Stimulated activated CD8-positive, alpha-beta memory T cell treated with anti-CD3 and anti-CD28 coated beads, Interleukin-7, amount 100 ng/mL, for 4 hours (primary cell): ENCODE data around the gene KDSR.

Source experiments
- DNase-seq, 2 donors: peaks; one replicate each; pipeline ENCODE4 v3.0.0-alpha.2; 2020; ENCODE audit warnings: low read depth in 2 of 2

The KDSR gene, protein sequence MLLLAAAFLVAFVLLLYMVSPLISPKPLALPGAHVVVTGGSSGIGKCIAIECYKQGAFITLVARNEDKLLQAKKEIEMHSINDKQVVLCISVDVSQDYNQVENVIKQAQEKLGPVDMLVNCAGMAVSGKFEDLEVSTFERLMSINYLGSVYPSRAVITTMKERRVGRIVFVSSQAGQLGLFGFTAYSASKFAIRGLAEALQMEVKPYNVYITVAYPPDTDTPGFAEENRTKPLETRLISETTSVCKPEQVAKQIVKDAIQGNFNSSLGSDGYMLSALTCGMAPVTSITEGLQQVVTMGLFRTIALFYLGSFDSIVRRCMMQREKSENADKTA

DNA sequence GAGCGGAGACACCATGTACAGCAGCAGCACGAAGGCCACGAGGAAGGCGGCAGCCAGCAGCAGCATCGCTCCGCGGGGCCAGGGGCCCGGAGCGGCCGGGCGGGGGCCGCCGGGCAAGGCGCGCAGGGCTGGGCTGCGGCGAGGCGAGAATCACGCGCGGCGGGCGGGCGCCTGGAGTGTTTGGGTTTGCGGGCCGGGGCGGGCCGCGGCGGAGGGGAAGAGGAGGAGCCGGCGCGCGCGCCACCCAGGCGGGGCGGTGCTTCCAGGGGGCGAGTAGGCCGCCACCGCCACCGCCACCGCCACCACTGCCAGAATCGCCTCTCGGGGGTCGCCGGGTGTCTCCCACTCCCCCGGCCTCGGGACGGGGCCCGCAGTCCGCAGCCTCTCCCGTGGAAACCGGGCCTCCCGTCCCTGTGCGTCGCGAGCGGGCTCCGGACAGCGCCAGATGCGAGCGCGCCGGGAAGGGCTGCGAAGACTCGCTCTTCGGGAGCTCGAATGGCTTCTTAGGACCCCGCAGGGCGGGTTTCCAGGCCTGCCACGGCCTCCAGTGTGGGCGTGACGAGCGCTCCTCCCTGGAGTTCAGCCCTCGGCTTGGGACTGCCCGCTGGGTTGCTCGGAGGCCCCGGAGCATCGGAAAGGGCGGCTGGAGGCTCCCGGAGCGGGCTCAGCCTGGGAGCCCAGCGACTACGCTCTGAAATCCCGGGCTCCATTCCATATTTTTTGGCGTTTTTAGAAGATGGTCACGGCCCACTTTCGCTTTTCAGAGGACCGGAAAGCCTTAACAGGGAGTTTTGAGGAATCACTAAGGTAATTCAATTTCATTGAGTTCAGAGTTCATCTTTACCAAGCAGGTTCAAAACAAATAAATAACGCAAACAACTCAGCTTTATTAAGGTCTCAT lies at the start of gene KDSR:
KDSR (minus strand) TSS at position 154 of the 901 bp plus-strand sequence; CDS start at position 66, 88 bp downstream.
- peak; percentile 39 to 78 for DNase-seq

- DNase-seq, result no peak
Observed at GRCh38 chr18:63412953-63413352, 45.9 kb upstream of the KDSR start.

DNA sequence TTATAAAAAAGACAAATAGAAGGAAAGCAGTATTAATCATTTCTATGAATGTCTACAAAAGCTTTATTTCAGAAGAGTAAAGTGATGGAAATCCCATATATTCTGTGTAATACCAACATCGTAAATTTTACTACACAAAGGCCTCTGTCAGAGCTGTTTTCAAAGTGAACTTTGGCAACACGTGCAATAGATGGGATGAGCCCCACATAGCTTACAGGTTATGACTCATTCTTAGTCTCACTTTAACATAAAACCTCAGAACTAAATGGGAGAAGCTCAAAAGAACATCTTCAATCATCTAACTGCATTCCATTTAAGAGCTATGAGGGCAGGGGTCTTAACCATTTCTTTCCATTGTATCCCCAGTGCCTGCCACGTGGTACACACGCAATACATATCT lies 43.8 kb upstream of the KDSR start:
- DNase-seq, result no peak

DNA sequence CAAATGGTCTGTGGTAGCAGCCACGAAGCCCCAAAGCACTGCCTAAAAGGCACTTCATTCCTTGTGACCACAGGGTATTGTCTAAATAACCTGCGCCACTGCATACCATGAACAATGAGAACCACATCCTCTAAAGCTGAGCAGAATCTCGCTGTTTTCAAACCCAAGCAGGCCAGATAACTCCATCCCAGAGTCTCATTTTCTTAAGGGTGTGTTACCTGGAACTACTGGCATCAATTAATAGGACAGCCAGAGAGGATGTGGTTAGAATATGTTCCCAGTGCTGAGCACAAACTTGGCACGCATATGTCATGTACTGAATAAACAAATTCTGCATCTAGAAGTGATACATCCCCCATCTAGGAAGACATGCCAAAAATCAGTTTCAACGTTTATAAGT lies 42.3 kb upstream of the KDSR start:
- DNase-seq, result no peak

DNA sequence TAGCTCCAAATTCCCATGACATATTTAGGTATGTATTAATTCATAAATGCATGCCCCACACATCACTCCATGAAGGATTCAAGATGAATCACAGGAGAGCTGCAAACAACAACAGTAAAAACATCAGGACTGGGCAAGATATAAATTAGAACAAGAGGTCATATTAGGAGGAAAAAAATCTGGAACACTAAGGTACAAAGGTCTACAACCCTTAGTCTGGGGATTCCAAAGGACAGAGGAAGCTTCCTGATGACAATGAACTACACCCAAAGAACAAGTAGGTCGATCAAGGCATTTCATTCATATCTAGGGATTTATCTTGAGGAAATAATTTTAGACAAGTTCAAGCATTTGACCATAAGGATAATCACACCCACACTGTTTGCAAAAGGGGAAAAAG lies 40.7 kb upstream of the KDSR start:
- DNase-seq, result no peak

- DNase-seq, result no peak
Observed at GRCh38 chr18:63405986-63406385, 39.0 kb upstream of the KDSR start.

- DNase-seq, result no peak
Observed at GRCh38 chr18:63402246-63403162, 35.5 kb upstream of the KDSR start.

DNA sequence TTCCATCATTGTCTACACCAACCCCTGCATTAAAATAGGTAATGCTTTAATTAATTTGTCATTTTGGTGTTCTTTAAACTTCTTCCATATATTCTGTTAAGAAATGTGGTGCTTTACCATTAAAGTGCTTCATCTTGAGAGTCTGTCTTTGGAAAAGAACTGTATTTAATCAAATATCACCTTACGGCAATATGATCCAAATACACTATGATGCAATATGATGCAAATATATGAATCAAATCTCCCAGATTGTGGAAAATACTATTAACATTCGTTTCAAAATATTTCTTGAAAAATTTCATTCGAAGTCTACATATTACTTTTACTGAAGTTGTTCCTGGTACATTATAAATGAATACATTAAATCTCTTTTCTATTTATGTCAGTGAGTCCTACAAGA lies 32.3 kb upstream of the KDSR start:
- no peak for DNase-seq

DNA sequence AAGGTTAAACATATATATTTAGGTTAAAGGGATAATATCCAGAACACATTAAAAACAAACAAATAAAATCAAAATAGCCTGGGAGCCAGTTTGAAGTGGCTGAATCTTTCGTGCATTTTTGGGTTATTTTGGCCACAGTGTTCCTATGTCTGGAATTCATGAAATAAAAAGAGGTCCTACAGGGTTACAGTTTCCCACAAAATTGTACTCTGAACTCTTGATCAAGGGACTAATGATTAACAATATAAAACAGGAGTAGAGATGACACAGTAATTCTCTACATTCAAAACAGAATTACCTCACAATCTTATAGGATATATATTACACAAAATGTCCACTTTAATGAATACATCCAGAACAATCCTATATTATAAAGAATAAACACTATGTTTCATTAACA lies 30.3 kb upstream of the KDSR start:
- no peak for DNase-seq

DNA sequence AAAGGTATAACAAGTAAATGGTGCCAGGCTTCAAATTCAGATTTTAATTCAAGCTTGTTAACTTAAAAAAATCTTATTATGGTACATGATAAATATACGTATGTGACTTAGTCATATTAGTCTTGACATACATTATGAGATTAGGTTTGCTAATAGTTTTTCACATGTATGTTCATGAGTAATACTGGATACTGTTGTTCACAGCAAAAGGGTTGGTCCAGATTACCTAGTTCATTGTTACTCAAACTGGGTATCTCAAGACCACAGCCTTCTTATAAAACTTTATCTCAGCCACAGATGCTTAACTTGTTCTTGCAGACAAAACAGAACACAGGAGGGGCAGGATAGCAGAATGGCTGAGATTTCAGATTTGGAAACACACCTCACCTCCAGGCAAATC lies 28.5 kb upstream of the KDSR start:
- no peak for DNase-seq

- DNase-seq, result no peak
Observed at GRCh38 chr18:63394954-63395353, 27.9 kb upstream of the KDSR start.

DNA sequence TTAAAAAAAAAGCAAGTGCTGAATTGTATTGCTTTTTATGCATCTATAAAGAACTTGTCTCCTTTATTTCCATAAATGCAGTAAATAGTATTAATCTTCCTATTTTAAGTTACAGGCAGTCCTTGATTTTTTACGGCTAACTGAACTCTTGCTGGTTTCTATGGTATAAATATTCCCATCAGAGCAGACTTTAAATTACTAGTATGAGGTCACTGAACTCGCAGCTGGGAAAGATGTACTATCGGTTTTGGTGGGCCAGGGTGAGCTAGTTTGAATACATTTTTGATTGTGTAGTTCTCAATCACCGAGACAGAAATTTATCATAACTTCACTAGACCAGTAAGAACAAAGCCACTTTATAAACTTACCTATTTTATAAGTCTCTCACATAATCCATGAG lies 20.9 kb upstream of the KDSR start:
- DNase-seq, result no peak

DNA sequence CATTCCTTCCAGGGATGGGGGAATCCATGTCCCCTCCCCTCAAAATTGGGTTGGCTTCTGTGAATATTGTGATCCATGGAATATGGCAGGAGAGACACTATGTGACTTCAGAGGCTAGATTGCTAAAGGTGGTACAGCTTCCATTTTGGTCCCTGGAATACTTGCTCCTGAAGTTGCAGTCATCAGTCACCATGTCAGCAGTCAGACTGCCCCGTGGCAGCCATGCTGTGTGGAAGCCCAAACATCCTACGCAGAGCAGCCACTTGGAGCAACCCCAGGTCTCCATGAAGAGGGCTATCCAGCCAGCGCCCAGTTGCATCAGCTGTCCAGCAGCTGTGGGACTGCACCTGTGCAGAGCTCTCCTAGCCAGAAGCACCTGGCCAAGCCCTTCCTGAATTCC lies 15.8 kb upstream of the KDSR start:
- no peak for DNase-seq

DNA sequence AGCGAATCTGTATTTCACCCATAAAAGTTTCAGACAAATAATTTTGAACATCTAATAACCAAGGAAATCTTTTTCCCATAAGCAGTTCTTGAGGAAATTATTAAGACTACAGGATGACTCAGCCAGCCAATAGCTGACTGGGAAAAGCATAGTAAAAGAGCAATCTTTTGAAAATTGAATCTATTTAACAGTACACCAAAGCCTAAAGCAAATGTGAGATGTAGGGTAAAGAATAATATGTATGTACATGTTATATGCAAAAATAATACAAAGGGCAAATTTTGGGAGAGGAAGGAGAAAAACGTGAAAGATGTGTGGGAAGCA lies 12.6 kb upstream of the KDSR start:
- DNase-seq, result no peak

- no peak for DNase-seq
Observed at GRCh38 chr18:63378919-63379638, 12.1 kb upstream of the KDSR start.

DNA sequence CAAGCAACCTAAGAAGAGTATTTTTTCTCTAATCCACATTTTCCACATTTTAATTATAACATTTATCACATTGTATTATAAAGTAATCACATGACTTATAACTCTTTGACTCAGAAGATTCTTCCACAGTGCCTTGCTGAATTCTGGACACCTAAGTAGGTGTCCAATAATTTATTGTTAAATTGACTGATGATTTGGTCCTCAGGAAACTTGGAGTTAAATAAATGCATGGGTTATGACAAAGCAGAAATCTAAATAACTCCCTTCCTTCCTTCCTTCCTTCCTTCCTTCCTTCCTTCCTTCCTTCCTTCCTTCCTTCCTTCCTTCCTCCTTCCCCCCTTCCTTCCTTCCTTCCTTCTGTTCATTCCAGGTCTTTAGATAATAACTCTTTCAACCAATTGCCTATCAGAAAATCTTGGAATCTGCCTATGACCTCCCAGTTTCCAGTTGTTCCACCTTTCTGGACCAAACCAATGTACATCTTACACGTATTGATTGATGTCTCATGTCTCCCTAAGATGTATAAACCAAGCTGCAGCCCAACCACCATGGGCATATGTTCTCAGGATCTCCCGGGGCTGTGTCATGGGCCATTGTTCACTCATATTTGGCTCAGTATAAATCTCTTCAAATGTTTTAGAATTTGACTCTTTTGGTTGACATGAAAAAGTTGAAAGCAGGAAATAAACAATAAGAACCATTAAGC lies 10.4 kb upstream of the KDSR start:
- DNase-seq, result no peak

DNA sequence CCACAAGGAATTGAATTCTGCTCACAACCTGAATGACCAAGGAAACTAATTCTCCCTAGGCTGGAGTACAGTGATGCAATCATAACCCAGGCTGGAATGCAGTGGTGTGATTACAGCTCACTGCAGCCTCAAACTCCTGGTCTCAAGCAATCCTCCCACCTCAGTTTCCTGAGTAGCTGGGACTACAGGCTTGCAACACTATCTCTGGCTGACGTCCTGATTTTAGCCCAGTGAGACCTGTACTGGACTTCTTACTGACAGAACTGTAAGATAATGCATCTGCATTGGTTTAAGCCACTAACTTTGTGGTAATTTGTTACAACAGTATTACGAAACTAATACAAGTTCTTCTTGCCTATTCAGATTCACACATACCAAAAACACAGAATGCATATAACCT lies 9.5 kb upstream of the KDSR start:
- DNase-seq, result no peak

GRCh38 chr18:63374540-63374939 lies 7.5 kb upstream of the KDSR start:
- no peak for DNase-seq

- no peak for DNase-seq
Observed at GRCh38 chr18:63373161-63373560, 6.2 kb upstream of the KDSR start.

GRCh38 chr18:63368611-63369010 lies 1.6 kb upstream of the KDSR start:
- DNase-seq, result no peak
